ENCODE measurements around the gene FHIP1B.

DNA sequence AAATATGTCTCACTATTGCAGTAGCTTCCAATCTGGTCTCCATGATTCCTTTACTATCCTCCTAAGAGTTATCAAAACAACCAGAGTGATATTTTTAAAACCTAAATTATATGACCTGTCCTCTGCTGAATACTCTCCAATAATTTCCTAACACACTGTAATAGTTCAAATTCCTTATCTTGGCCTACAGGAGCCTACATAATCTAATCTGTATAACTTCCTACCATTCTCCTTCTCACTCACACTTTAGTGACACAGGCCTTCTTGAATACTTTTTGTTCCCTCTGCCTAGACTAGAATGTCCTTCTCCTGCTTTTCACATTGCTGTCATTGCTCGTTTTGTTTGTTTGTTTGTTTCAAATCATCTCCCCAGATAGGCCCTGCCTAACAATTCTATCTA is 9.4 kb downstream of the FHIP1B start:
- TF ChIP-seq, protein P1, sequence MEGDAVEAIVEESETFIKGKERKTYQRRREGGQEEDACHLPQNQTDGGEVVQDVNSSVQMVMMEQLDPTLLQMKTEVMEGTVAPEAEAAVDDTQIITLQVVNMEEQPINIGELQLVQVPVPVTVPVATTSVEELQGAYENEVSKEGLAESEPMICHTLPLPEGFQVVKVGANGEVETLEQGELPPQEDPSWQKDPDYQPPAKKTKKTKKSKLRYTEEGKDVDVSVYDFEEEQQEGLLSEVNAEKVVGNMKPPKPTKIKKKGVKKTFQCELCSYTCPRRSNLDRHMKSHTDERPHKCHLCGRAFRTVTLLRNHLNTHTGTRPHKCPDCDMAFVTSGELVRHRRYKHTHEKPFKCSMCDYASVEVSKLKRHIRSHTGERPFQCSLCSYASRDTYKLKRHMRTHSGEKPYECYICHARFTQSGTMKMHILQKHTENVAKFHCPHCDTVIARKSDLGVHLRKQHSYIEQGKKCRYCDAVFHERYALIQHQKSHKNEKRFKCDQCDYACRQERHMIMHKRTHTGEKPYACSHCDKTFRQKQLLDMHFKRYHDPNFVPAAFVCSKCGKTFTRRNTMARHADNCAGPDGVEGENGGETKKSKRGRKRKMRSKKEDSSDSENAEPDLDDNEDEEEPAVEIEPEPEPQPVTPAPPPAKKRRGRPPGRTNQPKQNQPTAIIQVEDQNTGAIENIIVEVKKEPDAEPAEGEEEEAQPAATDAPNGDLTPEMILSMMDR (IDR thresholded peaks at IDR 0.05) = no peak
- no peak for TF ChIP-seq EP300 (IDR thresholded peaks at IDR 0.05)
